ENCODE measurements around the gene PTPN20.
A peak's percentile ranks its signal among the peaks of the same experiment; 100 is the strongest.

PTPN20 gene

GRCh38 chr10:47035171-47035818 lies 124.1 kb downstream of the PTPN20 start:
- no peak for DNase-seq

- DNase-seq: no peak
These were observed 124.7 kb downstream of the PTPN20 start for GRCh38 chr10:47035819-47036337.

GRCh38 chr10:47036771-47037170 lies 125.5 kb downstream of the PTPN20 start:
- DNase-seq: no peak

GRCh38 chr10:47037654-47038425 lies 126.6 kb downstream of the PTPN20 start:
- DNase-seq: no peak

GRCh38 chr10:47038881-47039561 lies 127.8 kb downstream of the PTPN20 start:
- DNase-seq: no peak

- DNase-seq: no peak
These were observed 128.3 kb downstream of the PTPN20 start for GRCh38 chr10:47039562-47039913.

GRCh38 chr10:47040041-47040491 lies 128.8 kb downstream of the PTPN20 start:
- no peak for DNase-seq

- no peak for DNase-seq
These were observed 129.5 kb downstream of the PTPN20 start for GRCh38 chr10:47040681-47041080.

GRCh38 chr10:47041396-47042198 lies 130.4 kb downstream of the PTPN20 start:
- no peak for DNase-seq

- no peak for DNase-seq
These were observed 130.9 kb downstream of the PTPN20 start for GRCh38 chr10:47042199-47042473.

- no peak for DNase-seq
These were observed 131.8 kb downstream of the PTPN20 start for GRCh38 chr10:47042780-47043750.

- DNase-seq: no peak
These were observed 132.8 kb downstream of the PTPN20 start for GRCh38 chr10:47043928-47044538.

- no peak for DNase-seq
These were observed 133.5 kb downstream of the PTPN20 start for GRCh38 chr10:47044741-47045140.

GRCh38 chr10:47045331-47045861 lies 134.2 kb downstream of the PTPN20 start:
- DNase-seq: no peak

- DNase-seq: no peak
These were observed 135.3 kb downstream of the PTPN20 start for GRCh38 chr10:47046321-47047126.

GRCh38 chr10:47047127-47047504 lies 135.9 kb downstream of the PTPN20 start:
- no peak for DNase-seq

- peak; percentile 33 for DNase-seq
These were observed 136.6 kb downstream of the PTPN20 start for GRCh38 chr10:47047577-47048525.

- no peak for DNase-seq
These were observed 137.3 kb downstream of the PTPN20 start for GRCh38 chr10:47048526-47048905.

Measured in NCI-H1694 treated with DMSO at 0.1 percent for 48 hours (cell line).